GM10266 (cell line): ENCODE data around the gene ERCC1.
A peak's percentile ranks its signal among the peaks of the same experiment; 100 is the strongest.

Source experiments
- DNase-seq: peaks from one replicate; pipeline ENCODE4 v3.0.0; 2012; ENCODE audit errors: extremely low spot score
- TF ChIP-seq, protein P1 (sequence below): IDR thresholded peaks from 2 replicates; pipeline ENCODE4 v1.5.1; 2012; ENCODE audit warnings: mild to moderate bottlenecking, low read depth; ENCODE audit not compliant: control insufficient read depth, insufficient read depth; ENCODE audit errors: missing control alignments

The ERCC1 gene

GRCh38 chr19:45404557-45405434 is 18.9 kb downstream of the ERCC1 start, which contains the start of gene PPP1R13L:
PPP1R13L (minus strand) TSS chr19:45405069; CDS start chr19:45398318, 6,751 bp downstream.
- DNase-seq, result peak; percentile 86
- TF ChIP-seq, protein P1, sequence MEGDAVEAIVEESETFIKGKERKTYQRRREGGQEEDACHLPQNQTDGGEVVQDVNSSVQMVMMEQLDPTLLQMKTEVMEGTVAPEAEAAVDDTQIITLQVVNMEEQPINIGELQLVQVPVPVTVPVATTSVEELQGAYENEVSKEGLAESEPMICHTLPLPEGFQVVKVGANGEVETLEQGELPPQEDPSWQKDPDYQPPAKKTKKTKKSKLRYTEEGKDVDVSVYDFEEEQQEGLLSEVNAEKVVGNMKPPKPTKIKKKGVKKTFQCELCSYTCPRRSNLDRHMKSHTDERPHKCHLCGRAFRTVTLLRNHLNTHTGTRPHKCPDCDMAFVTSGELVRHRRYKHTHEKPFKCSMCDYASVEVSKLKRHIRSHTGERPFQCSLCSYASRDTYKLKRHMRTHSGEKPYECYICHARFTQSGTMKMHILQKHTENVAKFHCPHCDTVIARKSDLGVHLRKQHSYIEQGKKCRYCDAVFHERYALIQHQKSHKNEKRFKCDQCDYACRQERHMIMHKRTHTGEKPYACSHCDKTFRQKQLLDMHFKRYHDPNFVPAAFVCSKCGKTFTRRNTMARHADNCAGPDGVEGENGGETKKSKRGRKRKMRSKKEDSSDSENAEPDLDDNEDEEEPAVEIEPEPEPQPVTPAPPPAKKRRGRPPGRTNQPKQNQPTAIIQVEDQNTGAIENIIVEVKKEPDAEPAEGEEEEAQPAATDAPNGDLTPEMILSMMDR, result no peak

- TF ChIP-seq, protein P1, result peak; percentile 55
- DNase-seq, result peak; percentile 85
Measured at GRCh38 chr19:45403781-45404556, 19.7 kb downstream of the ERCC1 start.

- no peak for DNase-seq
- TF ChIP-seq, protein P1, result no peak
Measured at GRCh38 chr19:45403272-45403671, 20.4 kb downstream of the ERCC1 start.

DNA sequence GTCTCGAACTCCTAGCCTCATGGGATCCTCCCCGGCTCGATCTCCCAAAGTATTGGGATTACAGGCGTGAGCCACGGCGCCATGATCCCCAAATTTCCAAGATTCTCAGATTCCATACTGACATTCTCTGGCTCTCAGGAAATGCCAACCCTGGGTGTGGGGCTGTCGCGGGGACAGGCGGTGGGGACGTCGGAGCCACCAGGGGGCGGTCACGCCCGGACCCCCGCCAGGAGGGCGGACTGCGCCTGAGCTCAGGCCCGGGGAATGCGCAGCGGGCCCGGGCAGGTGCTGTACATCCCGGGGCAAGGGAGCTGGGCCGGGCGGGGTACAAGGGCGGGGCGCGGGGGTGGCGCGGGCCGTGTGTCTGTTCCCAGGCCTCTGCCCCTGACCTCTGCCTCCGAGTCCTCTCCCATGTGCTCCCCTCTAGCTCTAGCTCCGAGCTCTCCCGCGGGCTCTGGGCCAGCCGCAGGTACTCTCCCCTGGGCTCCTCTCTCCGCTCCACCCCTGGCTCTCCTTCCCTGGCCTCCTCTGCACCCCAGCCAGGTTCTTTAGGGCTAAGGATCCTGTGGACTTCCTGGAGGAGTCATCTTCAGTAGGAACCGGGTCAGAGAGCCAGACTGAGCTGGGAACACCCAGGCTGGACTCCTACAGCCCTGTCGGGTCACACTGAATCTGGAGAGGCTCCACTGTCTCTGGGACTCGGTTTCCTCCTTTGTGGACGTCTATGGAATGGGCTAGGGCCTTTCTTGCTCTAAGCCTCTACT is 21.2 kb downstream of the ERCC1 start:
- DNase-seq, result no peak
- TF ChIP-seq, protein P1, result peak; percentile 50

DNA sequence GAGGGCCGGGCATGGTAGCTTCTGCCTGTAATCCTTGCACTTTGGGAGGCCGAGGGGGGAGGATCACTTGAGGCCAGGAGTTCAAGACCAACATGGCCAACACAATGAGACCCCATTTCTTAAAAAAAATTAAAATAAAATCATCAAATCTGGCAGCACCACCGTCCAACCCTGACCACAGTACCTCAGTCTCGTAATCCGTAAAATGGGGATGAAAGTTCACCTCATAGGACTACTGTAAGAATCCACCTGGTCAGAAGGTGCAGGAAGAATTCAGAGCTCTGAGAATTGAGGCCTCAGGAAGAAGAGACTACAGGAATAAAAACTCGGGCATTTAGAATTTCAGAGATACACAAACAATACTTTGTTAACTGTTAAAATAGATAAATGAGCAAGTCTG is 21.9 kb downstream of the ERCC1 start:
- TF ChIP-seq, protein P1, result no peak
- no peak for DNase-seq

DNA sequence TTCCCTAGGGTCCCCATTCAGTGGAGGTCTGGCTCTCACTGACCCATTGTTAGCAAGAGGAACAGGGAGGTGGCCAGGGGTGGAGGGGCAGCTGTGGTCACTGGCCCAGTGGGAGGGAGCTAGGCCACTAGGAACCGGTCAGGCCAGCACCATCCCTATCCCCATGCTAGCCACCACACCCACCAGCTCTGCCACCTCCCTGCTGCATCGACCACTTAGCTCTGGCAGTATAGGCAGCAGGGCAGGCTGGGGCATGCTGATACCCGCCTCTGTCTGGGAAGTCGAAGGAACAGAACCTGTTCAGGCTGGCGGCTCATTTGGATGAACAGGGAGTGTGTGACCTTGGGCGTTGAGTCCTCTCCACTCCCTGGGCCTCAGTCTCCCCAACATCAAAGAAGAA is 23.5 kb downstream of the ERCC1 start:
- TF ChIP-seq, protein P1, result no peak
- no peak for DNase-seq
